Raji (cell line): ENCODE measurements around the gene TXNDC5.

Source experiments
- POLR2A ChIP-seq: IDR thresholded peaks from 2 replicates; pipeline ENCODE4 v1.6.1; 2011; ENCODE audit warnings: low read depth, low read length, control low read depth; ENCODE audit not compliant: insufficient read depth

Gene TXNDC5

DNA sequence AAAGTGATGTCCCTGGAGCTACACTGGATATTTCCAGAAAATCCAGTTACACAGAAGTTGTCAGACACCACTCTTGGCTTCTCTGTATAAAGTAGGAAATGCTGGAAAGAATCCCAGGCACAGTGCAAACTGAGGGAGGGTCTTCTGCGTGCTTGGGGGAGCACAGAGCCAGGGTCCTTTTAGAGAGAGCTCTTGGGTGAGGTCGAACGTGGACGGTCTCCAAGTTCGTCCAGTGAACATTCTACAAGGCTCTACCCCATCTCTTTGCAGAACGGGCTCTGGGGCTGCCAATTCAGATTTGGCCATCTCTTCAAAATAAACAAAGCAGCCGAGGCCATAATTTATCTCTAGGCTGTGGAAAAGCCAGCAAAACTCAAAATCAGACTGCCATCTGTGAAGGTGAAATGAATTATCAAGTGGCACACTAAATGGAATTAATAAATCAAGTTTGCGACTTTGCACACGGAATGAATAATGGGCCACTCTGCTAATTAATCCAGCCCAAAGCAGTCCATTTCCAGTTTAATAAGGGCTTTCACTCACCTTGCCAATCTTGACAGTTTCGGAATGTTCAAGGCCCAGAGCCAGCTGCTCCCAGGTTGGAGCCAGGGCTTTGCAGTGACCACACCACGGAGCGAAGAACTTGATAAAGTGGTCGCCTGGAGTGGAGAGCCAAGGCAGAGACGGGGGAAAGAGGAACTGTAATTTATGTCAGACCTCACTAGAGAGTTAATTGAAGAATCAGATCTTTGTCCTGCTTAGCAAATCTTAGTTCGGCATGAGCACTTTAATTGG lies 19.3 kb downstream of the TXNDC5 start:
- TF ChIP-seq POLR2A = no peak

DNA sequence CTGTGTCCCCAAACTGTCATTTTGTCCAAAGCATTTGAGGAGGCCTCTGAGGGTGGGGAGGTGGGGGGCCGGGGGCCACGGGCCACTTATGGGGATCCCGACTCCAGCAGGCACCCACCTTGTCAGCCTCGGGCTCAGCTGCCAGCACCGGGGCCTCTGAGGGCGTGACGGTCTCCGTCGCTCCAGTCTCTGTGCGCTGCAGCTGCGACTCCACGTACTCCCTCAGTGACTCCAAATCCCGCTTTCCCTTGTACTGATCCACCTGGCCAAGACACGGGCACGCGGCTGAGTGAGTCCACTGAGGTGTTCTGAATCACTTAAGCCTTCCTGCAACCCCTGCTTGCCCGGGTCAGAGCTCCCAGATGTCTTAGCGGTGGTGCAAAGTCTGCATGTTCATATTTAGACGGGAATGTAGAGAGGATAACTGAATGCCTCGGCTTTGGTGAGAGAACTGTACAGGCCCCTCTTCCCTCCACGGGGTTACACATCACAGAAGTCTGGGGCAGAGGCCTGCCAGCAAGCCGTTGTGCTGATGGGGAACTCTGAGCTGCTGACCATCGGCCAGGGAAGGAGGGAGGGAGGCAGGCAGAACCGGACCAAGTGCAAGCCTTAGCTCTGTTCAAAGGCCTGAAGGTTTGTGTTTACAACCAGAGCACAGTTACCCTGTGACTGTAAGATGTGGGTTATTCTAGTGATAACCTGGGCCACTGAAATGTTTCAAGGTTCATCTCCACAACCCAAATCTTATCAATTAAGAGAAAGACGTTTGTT lies 21.8 kb downstream of the TXNDC5 start:
- TF ChIP-seq POLR2A = no peak

DNA sequence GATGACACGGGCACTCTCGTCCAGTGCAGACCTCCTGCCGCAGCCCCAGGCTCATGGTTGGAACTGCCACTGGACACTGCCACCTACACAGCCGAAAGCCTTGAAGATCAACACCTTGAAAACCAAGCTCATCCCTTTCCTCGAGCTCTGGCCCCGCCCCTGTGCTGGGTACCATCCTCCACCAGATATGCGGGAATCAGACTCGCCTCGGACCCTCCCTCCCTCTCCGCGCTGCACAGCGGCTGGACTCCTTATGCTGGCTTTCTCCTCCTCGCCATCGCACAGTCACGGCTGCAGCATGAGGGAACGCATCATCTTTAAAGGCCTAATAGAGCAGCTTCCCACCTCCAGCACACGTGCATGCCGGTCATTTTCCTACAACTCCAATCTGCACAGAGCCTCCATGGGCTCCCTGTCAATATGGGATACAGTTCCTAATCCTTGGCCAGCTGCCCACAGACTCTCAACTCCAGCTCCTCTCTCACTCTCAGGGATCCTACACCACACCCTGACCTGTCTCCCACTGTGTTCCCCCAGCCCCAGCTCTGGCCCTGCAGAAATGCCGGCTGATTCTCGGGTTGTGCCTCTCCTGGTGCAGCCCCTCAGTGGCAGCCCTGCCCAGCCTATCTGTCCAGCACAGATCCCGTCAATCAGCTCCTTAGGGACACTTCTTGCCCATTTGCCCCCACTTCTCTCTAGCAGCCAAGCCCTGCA lies 23.2 kb downstream of the TXNDC5 start:
- TF ChIP-seq POLR2A = no peak

DNA sequence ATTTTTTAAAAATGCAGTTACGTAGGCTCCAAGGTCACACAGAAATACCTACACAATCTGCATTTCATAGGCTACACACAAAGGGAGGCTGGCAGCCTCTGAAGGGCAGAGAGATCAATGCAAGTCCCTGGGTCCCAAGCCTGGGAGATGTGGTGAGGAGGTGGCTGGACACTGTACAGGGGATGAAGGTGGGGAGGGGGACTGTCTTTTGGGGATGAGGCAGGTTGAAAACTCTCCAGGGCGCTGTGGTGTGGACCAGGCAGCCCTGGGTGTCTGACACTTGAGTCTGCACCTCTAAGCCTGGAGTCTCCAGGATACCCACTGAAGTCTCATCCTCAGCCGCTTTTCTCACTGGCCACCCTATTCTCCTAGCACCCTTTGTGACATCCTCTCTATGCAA lies 24.5 kb downstream of the TXNDC5 start:
- TF ChIP-seq POLR2A = no peak

DNA sequence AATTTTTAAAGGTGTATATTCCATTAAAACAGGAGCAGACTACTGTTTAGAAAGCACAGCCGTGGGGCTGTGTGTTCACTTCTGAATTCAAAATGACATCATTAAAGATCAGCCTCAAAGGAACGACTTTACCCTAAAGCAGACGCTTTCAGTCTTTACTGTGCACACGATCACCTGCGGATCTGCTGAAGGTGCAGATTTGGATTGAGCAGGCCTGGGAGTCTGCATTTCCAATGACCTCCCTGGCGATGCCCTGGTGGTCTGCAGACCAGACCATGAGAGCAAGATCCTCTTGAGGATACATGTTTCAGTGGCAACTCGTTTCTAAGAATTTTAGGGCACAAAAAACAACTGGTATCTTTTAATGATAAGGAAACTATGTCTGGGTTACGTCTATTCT lies 27.2 kb downstream of the TXNDC5 start:
- TF ChIP-seq POLR2A = no peak

DNA sequence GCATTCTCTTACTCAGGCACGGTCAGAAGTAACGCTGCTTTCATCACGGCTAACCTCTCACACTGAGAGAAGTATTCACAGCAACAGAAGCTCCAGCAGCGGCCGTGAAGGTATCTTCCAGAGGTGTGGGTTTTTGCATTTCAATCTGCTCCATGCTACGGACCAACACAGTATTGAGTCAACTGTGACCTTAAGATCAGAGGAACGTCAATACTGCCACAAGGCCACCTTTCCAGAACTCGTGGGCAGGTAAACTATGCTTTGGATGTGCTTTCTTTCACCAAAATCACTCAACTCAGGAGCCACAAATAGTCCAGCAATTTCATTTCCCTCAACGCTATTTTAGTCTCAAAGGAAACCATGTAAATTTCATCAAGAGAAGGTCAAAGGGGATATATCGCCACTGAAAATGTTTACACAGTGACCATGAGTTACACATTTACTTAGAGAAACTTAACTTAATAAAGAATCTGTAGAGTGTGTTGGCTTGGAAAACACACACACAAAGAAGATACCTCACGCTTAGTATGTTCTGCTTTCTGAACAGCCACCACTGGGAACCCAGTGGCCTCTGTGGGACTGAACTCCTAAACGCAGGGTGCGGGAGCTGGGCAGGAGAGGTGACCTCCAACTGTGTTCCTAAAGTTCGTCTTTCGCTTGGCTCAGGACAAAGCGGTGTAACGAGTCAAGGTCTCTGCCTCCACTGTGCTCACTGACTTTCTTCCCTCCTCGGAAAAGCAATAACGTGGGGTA lies 27.9 kb downstream of the TXNDC5 start:
- TF ChIP-seq POLR2A = no peak

DNA sequence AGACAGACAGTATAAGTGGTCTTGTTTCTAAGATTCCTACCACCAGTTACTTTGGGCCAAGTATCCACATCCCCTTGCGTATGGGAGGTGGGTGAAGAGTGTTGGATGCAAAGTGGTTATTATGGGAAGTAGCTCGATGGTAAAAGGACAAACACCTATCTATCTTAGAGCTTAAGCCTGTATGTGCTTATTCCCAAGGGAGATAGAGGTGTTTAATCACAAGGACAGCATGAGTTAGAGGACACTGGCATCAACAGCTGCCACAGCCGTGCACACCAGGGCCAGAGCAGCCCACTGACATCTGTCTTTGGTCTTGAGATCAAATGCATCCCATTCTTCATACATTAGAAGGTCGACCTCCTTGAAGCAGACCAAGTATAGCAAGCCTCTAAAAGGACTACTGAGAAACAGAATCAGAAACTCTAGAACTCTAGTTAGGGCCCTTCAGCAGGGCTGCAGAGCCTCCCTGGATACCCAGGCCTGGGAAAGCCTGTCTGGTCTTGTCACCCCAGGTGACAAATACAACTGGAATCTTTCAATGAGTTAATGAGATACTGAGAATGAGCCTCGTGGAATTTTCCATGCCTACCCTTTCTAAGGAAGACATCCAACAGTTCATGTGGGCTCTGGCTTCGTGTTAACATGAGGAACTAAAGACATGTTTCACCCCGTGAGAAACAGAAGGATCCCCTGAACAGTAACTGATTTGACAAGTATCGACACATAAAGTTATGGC lies 28.7 kb downstream of the TXNDC5 start:
- TF ChIP-seq POLR2A = no peak

DNA sequence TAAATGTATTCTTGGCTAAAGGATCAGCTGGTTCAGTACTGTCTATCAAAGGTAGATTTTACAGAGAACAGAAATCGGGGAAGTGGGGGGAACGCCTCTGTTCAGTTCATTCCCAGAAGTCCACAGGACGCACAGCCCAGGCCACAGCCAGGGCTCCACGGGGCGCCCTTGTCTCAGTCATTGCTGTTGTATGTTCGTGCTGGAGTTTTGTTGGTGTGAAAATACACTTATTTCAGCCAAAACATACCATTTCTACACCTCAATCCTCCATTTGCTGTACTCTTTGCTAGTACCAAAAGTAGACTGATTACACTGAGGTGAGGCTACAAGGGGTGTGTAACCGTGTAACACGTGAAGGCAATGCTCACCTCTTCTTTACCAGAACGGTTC lies 29.9 kb downstream of the TXNDC5 start:
- TF ChIP-seq POLR2A = no peak

DNA sequence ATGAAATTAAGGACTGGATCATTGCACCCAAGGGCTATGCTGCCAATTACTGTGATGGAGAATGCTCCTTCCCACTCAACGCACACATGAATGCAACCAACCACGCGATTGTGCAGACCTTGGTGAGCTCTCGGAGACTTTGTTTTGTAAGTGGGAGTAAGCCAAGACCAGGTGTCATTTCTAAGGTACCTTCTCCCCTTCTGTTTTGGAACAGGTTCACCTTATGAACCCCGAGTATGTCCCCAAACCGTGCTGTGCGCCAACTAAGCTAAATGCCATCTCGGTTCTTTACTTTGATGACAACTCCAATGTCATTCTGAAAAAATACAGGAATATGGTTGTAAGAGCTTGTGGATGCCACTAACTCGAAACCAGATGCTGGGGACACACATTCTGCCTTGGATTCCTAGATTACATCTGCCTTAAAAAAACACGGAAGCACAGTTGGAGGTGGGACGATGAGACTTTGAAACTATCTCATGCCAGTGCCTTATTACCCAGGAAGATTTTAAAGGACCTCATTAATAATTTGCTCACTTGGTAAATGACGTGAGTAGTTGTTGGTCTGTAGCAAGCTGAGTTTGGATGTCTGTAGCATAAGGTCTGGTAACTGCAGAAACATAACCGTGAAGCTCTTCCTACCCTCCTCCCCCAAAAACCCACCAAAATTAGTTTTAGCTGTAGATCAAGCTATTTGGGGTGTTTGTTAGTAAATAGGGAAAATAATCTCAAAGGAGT lies 30.4 kb downstream of the TXNDC5 start:
- no peak for TF ChIP-seq POLR2A

DNA sequence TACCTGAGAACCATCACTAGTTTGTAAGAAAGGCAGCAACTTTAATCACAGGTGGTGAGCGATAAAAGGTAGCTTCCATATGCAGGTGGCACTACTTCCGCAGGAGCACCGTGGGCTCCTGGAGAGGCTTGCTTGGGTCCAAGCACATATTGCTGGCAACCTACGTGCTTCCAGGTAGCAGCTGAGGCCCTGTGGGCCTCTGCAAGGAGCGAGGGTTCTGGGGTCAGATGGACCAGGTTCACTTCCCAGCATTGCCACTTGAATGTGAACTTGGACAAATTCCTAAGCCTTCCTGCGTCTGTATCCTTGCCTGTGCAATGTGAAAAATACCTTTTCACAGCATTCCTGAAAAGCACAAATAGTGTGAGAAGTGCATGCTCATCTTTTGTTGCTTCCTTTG lies 31.0 kb downstream of the TXNDC5 start:
- no peak for TF ChIP-seq POLR2A

DNA sequence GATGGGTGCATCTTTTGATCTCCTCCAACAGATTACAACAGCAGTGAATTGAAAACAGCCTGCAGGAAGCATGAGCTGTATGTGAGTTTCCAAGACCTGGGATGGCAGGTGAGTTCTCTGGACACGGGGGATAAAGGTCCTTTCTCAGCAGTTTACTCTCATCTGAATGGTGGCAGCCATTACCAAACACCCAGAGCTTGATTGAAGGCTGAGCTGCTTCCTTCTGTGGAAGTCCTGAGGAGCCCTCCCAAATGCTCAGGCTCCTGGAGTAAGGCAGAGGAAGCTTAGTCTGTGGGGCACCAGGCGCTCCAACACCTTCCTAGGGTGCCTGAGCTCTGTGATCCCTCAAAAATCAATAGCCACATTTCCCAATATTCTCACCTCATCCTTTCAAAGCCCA lies 31.5 kb downstream of the TXNDC5 start:
- TF ChIP-seq POLR2A = no peak

DNA sequence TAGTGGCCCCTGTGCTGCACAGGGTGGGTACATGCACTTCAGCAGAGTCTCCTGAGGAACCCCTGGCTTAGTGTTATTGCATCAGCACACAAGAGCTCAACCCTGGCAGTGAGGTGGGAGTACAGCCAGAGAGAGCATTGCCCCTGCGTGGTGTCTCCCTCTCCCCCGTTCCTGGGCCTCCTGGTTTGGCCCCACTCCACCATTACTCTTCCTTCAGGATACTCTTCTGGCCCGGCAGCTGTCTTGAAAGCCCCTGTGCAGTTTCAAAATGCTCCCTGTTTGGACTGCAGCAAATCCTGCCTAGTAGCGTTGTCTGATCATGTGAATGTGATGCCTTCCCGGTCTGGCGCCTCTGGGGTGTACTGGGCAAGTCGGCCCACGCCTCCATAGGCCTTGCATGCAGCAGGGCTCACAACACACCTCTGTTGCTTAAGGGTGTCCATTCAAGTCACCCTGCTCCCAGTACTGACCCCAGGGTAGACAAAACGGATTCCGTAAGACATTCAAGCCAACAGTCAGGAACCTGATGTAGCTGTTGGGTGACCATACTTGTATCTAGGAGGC lies 32.1 kb downstream of the TXNDC5 start:
- no peak for TF ChIP-seq POLR2A

DNA sequence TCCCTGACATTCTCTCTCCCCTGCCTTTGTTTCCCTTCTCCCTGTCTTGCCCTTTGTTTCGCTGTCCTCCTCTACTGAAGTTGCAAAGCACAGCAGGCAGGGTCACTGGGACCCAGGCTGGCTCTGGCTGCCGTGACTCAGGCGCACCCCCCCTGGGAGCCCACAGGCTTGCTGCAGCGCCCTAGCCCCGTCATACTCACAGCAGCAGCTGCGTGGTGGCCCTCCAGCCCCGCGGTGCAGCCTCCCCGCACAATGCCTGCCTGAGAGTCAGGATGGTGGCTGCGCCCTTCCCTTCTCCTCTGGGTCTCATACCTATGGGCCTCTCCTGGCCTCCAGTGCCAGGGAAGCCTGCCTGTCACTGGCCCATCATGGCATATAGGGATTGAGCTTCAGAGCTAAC lies 41.7 kb downstream of the TXNDC5 start:
- no peak for TF ChIP-seq POLR2A
